Common myeloid progenitor, CD34-positive (primary cell): ENCODE data around the gene IGSF22.
A peak's percentile ranks its signal among the peaks of the same experiment; 100 is the strongest.
"Not testable (repeated sequence)": the region's sequence is repeated elsewhere in the genome, so short reads cannot be mapped to it uniquely, and the experiment has no call there.

Source experiments
- CTCF ChIA-PET: fragments of 350-600 bp; sonication (Branson Sonifier 250); formaldehyde crosslinking; loops from one replicate; lab custom pipeline; 2021; ENCODE audit warnings: antibody characterized with exemption; lab: Charles Lee
- POLR2A ChIA-PET: fragments of 350-600 bp; sonication (Branson Sonifier 250); formaldehyde crosslinking; loops from one replicate; lab custom pipeline; 2021; ENCODE audit warnings: antibody characterized with exemption; lab: Charles Lee
- DNase-seq, 3 donors: peaks; one replicate each; pipeline versions ENCODE4 v3.0.0 to v3.0.0-alpha.2; 2013
- H3K27ac ChIP-seq, 2 experiments: 1 replicate in 1 of 2; 2 replicates in 1 of 2; pipeline ENCODE4 v1.7.0; 2013; ENCODE audit warnings: inconsistent platforms in 2 of 2, low read length in 2 of 2, mild to moderate bottlenecking in 2 of 2, low read depth in 1 of 2, moderate library complexity in 1 of 2; ENCODE audit not compliant: severe bottlenecking in 2 of 2, insufficient read depth in 1 of 2, poor library complexity in 1 of 2
- H3K27me3 ChIP-seq, 5 experiments: replicated peaks in 2 of 5; 1 replicate in 3 of 5; 2 replicates in 2 of 5; pipeline versions ENCODE4 v1.6.1 to v1.7.0; 2013; ENCODE audit warnings: low read length in 4 of 5, mild to moderate bottlenecking in 2 of 5, moderate library complexity in 2 of 5, inconsistent platforms in 1 of 5; ENCODE audit not compliant: insufficient read depth in 5 of 5, control insufficient read depth in 4 of 5
- H3K36me3 ChIP-seq, 4 experiments: 1 replicate in 2 of 4; 2 replicates in 2 of 4; pipeline versions ENCODE4 v1.6.1 to v1.7.0; 2013; ENCODE audit warnings: low read length in 3 of 4, control low read depth in 1 of 4, mild to moderate bottlenecking in 1 of 4; ENCODE audit not compliant: control insufficient read depth in 4 of 4, insufficient read depth in 4 of 4
- H3K4me1 ChIP-seq, 4 experiments: 1 replicate in 3 of 4; 2 replicates in 1 of 4; pipeline versions ENCODE4 v1.6.1 to v1.7.1; 2013; ENCODE audit warnings: low read length in 3 of 4, mild to moderate bottlenecking in 3 of 4, control low read depth in 1 of 4, inconsistent platforms in 1 of 4, moderate library complexity in 1 of 4; ENCODE audit not compliant: control insufficient read depth in 4 of 4, insufficient read depth in 4 of 4; ENCODE audit errors: control extremely low read depth in 1 of 4
- H3K4me3 ChIP-seq, 7 experiments: 1 replicate in 4 of 7; 2 replicates in 3 of 7; pipeline versions ENCODE4 v1.5.1 to v1.7.0; 2013; ENCODE audit warnings: mild to moderate bottlenecking in 7 of 7, low read length in 6 of 7, moderate library complexity in 6 of 7, inconsistent platforms in 2 of 7, low read depth in 2 of 7, control low read depth in 1 of 7; ENCODE audit not compliant: insufficient read depth in 4 of 7, control insufficient read depth in 1 of 7; ENCODE audit errors: extremely low read depth in 1 of 7
- H3K9me3 ChIP-seq, 5 experiments: 1 replicate in 4 of 5; 2 replicates in 1 of 5; pipeline versions ENCODE4 v1.6.1 to v1.7.1; 2013; ENCODE audit warnings: low read length in 4 of 5, mild to moderate bottlenecking in 2 of 5, inconsistent platforms in 1 of 5, low read depth in 1 of 5, moderate library complexity in 1 of 5; ENCODE audit not compliant: control insufficient read depth in 4 of 5, insufficient read depth in 2 of 5; ENCODE audit errors: control extremely low read depth in 1 of 5
- WGBS: methylation state at CpG from one replicate; pipeline ENCODE4 v1.1.5; 2013; ENCODE audit not compliant: insufficient coverage; 5-methylcytosine and 5-hydroxymethylcytosine counted together

The IGSF22 gene

DNA sequence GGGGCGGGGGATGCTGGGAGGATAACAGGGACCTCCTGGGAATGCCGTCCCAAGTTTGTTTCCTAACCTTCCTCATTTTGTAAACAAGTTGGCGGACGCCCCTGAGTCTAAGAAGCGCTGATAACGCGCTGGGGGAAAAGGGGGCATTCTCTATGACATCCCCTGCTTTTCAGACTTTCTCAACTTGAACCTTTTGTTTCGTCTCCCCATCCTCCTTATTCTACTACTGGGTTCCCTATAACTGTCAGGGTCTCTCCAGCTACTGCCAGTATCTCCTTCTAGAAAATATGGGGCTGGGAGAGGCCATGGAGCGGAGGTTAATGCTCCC lies 26.8 kb downstream of the IGSF22 start:
- peak overlapping the region; percentile 31 to 80 (median 64) for H3K4me3 ChIP-seq
- peaks cover 0 to 19% (median 0%) of the 10 kb centered on the region in 5 experiments for H3K27me3 ChIP-seq
- H3K36me3 ChIP-seq, result peaks cover 0 to 8% (median 0%) of the 10 kb centered on the region in 4 experiments
- no peak for DNase-seq
- H3K27ac ChIP-seq, result no peak overlapping the region
- peaks cover 4 to 21% (median 19%) of the 10 kb centered on the region in 4 experiments for H3K4me1 ChIP-seq
- H3K9me3 ChIP-seq, result no peaks in the 10 kb centered on the region
- POLR2A ChIA-PET, result no interaction called here
- CTCF ChIA-PET, result interaction anchor here (1.2 to 1.6 kb wide), 3 partner anchors 22 to 54 kb away, joined by 3 to 4 read pairs (median 3); no protein-coding TSS in a partner anchor
- WGBS, result 17% methylated on average over 7 of the region's 9 CpGs

DNA sequence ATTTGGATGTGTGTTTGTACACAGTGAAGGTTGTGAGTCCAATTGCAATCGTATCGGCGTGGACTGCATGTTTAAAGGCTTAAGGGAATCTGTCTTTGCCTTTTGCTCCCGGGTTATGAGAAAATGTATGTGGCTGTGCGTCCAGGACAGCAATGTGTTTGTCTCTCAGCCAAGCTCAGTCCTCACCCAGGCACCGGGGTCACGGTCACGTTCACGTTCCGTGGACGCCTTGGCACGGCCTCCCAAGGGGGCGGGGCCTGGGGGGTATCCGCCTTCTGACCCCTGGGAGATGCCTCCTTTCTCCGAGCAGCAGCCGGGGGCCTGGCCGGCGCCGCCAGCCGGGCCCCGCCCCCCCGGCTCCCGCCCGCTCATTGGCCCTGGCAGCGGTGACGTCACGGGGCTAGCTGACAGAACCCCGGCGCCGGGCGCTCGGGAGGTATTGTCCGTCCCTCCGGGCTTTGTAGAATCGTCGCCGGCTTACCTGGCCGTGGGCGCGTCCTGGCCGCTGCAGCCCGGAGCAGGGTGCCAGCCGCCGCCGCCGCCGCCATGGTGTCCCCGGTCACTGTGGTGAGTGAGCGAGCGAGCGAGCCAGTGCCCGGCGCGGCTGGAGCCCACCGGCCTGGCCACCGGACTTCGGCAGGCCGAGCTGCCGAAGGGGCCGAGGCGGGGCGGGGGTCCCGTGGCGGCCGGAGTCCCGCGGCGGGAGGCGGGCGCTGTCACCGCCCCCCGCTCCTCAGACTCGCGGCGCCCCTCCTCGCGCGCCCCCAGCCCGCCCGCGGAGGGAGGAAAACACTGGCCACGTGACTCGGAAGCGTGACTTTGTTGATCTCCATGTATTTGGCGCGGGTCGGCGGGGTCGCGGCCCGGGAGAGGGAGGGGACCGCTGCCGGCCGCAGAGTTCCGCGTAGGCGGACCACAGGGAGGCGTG lies 27.4 kb downstream of the IGSF22 start, which contains the start of gene TMEM86A:
TSS of gene TMEM86A (plus strand) at position 439 of the 928 bp plus-strand sequence. CDS start at position 547, 108 bp downstream.
- no peak within 1 kb of the TSS for H3K27ac ChIP-seq
- H3K9me3 ChIP-seq, result no peaks in the 10 kb centered on the region
- peaks cover 4 to 21% (median 19%) of the 10 kb centered on the region in 4 experiments for H3K4me1 ChIP-seq
- CTCF ChIA-PET, result interaction anchor here (1.2 to 1.7 kb wide), 4 partner anchors 23 to 54 kb away, joined by 3 to 7 read pairs (median 4); no protein-coding TSS in a partner anchor
- H3K27me3 ChIP-seq, result peaks cover 0 to 17% (median 0%) of the 10 kb centered on the region in 5 experiments
- H3K36me3 ChIP-seq, result peaks cover 0 to 8% (median 0%) of the 10 kb centered on the region in 4 experiments
- POLR2A ChIA-PET, result interaction anchor here (0.6 kb wide), 1 partner anchor 166 kb away, joined by 3 read pairs; no protein-coding TSS in a partner anchor
- H3K4me3 ChIP-seq, result peak within 1 kb of the TSS; percentile 31 to 80 (median 64)
- 0% methylated on average over 60 of the region's 98 CpGs for WGBS
- peak; percentile 76 to 83 (median 81) for DNase-seq

DNA sequence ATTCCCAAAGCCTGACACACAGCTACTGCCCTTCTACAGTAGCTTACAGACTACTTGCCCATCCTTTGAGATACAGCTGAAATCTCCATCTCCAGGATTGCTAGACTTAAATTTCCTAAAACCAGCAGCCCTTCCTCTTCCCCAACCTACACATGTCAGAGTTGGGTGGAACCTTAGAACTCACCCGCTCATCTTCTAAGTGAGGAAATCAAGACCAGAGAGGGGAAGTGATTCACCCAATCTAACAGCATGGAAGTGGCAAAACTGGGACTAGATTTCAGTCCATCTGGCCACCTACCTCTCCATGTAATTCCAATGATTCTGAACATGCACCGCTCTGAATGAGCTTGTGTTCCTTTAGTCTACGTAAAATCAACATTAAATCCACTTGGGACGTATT lies 28.4 kb downstream of the IGSF22 start:
- Histone ChIP-seq H3K9me3 (peaks cover 0 to 1% (median 0%) of the 10 kb centered on the region in 5 experiments), H3K4me1 (peaks cover 4 to 21% (median 19%) of the 10 kb centered on the region in 4 experiments), H3K27me3 (peaks cover 0 to 15% (median 0%) of the 10 kb centered on the region in 5 experiments), H3K27ac (no peak overlapping the region), H3K4me3 (no peak overlapping the region), H3K36me3 (peaks cover 0 to 4% (median 0%) of the 10 kb centered on the region in 4 experiments)
- CTCF ChIA-PET, result interaction anchor here (1.7 kb wide), 1 partner anchor 24 kb away, joined by 7 read pairs; no protein-coding TSS in a partner anchor
- 97% methylated on average over 4 of the region's 4 CpGs for WGBS
- POLR2A ChIA-PET, result no interaction called here
- DNase-seq, result no peak

DNA sequence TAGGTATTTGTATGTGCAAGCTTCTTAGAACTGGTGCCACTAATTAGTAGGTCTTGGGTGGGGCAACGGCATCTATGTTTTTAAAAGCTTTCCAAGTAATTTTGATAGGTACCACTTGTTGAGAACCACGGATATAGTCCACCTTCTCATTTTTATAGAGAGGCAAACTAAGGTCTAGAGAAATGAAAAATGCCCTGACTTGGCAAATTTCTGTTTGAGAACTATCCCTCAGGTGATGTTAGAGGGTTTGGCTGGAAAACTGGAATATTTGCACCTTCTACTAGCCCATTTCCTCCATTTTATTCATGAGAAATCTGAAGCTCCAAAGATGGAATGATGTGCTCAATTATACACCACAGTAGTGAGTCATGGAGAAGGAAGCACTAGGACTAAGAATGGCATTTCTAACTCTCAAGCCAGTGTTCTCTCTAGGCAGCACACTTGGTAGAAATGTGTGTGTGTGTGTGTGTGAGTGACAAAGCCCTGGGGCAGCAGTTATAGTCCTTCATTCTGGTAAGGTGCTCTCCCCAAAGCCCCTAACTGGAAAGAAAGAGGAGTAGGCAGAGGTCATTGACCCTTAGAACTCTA lies 29.3 kb downstream of the IGSF22 start:
- ChIA-PET CTCF (interaction anchor here (1.1 to 1.7 kb wide), 2 partner anchors 25 to 31 kb away, joined by 4 to 7 read pairs; no protein-coding TSS in a partner anchor), POLR2A (no interaction called here)
- Histone ChIP-seq H3K4me1 (peaks cover 4 to 21% (median 19%) of the 10 kb centered on the region in 4 experiments), H3K27ac (no peak overlapping the region), H3K27me3 (peaks cover 0 to 15% (median 0%) of the 10 kb centered on the region in 5 experiments), H3K36me3 (peaks cover 0 to 3% (median 0%) of the 10 kb centered on the region in 4 experiments), H3K9me3 (peaks cover 0 to 1% (median 0%) of the 10 kb centered on the region in 5 experiments), H3K4me3 (no peak overlapping the region)
- WGBS, result 100% methylated on average over 2 of the region's 2 CpGs
- DNase-seq, result no peak

DNA sequence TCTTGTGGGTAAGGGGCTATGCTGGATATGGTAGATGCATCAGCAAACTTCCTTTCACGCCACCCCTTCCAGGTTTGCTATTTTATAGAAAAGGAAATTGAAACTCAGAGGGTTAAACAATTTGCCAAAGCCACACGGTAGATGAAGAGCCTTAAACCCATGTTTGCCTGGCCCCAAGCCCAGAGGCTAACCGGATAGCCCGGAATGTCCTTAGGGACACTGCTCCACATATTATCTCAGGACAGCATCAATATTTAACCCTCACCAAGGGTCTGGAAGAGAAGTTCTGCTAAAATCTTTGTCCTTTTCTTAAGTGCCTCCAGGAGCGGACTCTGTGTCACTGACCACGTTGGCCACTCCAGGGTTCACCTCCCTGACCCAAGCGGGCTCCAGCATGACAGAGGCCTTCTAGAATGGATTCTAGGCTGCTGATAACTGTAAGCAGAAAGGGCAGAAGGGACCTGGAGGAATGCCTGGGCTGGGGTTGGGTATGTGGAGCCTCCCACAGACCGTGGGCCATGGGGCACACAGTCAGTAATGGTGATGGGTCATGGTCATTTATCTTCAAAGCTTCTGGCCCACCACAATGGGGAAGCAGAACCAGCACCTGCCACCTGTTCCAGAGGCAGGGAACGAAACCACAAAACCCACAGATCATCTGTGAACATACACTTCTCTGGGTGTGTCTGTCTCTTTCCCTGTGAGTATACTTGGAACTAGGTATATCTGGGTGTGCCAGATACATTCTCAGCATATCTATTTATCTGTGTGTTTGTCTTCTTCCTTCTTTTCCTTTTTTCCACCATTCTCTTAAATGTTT lies 32.8 kb downstream of the IGSF22 start:
- POLR2A ChIA-PET, result no interaction called here
- H3K9me3 ChIP-seq, result peaks cover 0 to 1% (median 0%) of the 10 kb centered on the region in 5 experiments
- H3K27me3 ChIP-seq, result peaks cover 0 to 12% (median 0%) of the 10 kb centered on the region in 5 experiments
- H3K4me1 ChIP-seq, result peaks cover under 1 to 4% (median 3%) of the 10 kb centered on the region in 4 experiments
- CTCF ChIA-PET, result no interaction called here
- WGBS, result 73% methylated on average over 6 of the region's 9 CpGs
- H3K27ac ChIP-seq, result no peak overlapping the region
- H3K4me3 ChIP-seq, result no peak overlapping the region
- no peaks in the 10 kb centered on the region for H3K36me3 ChIP-seq
- peak in 2 of 3 donors; percentile 18 to 37 for DNase-seq

DNA sequence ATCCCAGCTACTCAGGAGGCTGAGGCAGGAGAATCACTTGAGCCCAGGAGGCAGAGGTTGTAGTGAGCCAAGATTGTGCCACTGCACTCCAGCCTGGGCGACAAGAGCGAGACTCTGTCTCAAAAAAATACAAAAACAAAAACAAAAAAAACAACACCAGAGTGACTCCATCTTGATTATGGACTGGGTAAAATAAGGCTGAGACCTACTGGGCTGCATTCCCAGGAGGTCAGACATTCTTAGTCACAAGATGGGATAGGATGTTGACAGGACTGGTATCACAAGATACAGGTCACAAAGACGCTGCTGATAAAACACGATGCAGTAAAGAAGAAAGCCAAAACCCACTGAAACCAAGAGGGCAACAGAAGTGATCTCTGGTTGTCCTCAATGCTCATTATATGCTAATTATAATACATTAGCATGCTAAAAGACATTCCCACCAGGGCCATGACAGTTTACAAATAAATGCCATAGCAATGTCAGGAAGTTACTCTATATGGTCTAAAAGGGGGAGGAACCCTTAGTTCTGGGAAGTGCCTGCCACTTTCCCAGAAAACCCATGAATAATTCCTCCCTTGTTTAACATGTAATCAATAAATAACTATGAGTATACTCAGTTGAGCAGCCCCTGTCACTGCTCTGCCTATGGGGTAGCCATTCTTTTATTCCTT lies 34.4 kb downstream of the IGSF22 start:
- H3K4me3 ChIP-seq, DNase-seq, H3K27ac ChIP-seq, H3K27me3 ChIP-seq, POLR2A ChIA-PET, CTCF ChIA-PET, H3K36me3 ChIP-seq, H3K9me3 ChIP-seq, H3K4me1 ChIP-seq: not testable (repeated sequence)
- 72% methylated on average over 2 of the region's 4 CpGs for WGBS
